Measurements from ENCODE around the gene SAP25.

SAP25 gene

GRCh38 chr7:100573691-100574361, at the start of gene SAP25:
Gene SAP25 (minus strand): TSS chr7:100573900. CDS start chr7:100573742, 158 bp downstream.
- Histone ChIP-seq H3K27ac (ENCODE audit: low read length) (no peak within 1 kb of the TSS), H3K36me3 (replicated peaks; ENCODE audit: low read depth, low read length) (peaks cover 3% of the 10 kb centered on the region), H2AFZ (ENCODE audit: low read depth, low read length) (no peak within 1 kb of the TSS), H3K4me2 (ENCODE audit: low read length) (no peak within 1 kb of the TSS), H3K9me3 (ENCODE audit: insufficient read depth, low read length) (no peaks in the 10 kb centered on the region), H3K9ac (ENCODE audit: low read length) (no peak within 1 kb of the TSS), H3K4me3 (ENCODE audit: low read length) (no peak within 1 kb of the TSS), H3K4me1 (ENCODE audit: low read length) (no peaks in the 10 kb centered on the region), H4K20me1 (ENCODE audit: insufficient read depth, low read length) (no peaks in the 10 kb centered on the region), H3K27me3 (ENCODE audit: low read depth, low read length) (no peaks in the 10 kb centered on the region), H3K79me2 (ENCODE audit: low read length) (no peaks in the 10 kb centered on the region)
- TF ChIP-seq EZH2phosphoT487 (IDR thresholded peaks at IDR 0.05; ENCODE audit: low read depth) (no peak), CTCF (IDR thresholded peaks at IDR 0.05; ENCODE audit: low read depth, low read length) (no peak)

- Histone ChIP-seq H3K79me2 (ENCODE audit: low read length) (no peaks in the 10 kb centered on the region), H3K4me1 (ENCODE audit: low read length) (peaks cover 6% of the 10 kb centered on the region; the same call in 1 of the 2 replicates), H2AFZ (ENCODE audit: low read depth, low read length) (no peak overlapping the region), H4K20me1 (ENCODE audit: insufficient read depth, low read length) (no peaks in the 10 kb centered on the region), H3K27me3 (ENCODE audit: low read depth, low read length) (no peaks in the 10 kb centered on the region), H3K27ac (ENCODE audit: low read length) (no peak overlapping the region), H3K4me2 (ENCODE audit: low read length) (no peak overlapping the region), H3K36me3 (replicated peaks; ENCODE audit: low read depth, low read length) (no peaks in the 10 kb centered on the region), H3K9me3 (ENCODE audit: insufficient read depth, low read length) (no peaks in the 10 kb centered on the region), H3K9ac (ENCODE audit: low read length) (no peak overlapping the region), H3K4me3 (ENCODE audit: low read length) (no peak overlapping the region)
- no peak for TF ChIP-seq CTCF (IDR thresholded peaks at IDR 0.05; ENCODE audit: low read depth, low read length)
- TF ChIP-seq EZH2phosphoT487 (IDR thresholded peaks at IDR 0.05; ENCODE audit: low read depth) = no peak
These were observed 47.9 kb upstream of the SAP25 start for GRCh38 chr7:100621554-100621953.

GRCh38 chr7:100620804-100621203, 47.1 kb upstream of the SAP25 start:
- Histone ChIP-seq H3K4me1 (ENCODE audit: low read length) (0 out of 2 replicates have a peak, but pooled peaks cover under 1% of the 10 kb centered on the region), H3K79me2 (ENCODE audit: low read length) (no peaks in the 10 kb centered on the region)

DNA sequence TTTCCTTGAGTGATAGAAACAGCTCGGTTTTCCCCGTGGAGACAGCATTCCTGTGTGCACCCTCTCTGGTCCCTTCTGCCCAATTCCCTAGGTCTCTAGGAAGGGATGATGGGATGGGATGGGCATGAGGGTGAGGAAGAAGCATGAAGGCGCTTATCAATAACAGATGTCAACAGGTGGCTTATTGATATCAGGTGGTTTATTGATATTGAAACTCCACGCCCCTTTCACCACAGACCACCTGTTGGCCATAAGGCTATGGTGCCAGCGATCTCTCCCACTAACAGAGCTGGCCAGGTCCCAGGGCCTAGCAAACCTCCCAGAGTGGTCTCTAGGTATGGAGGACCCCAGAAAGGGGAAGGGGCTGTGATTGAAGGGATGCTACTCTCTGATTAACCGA, 46.5 kb upstream of the SAP25 start:
- H2AFZ ChIP-seq (ENCODE audit: low read depth, low read length) = no peak overlapping the region
- H4K20me1 ChIP-seq (ENCODE audit: insufficient read depth, low read length) = no peaks in the 10 kb centered on the region
- H3K4me2 ChIP-seq (ENCODE audit: low read length) = no peak overlapping the region
- H3K27me3 ChIP-seq (ENCODE audit: low read depth, low read length) = no peaks in the 10 kb centered on the region
- no peaks in the 10 kb centered on the region for H3K79me2 ChIP-seq (ENCODE audit: low read length)
- TF ChIP-seq EZH2phosphoT487 (IDR thresholded peaks at IDR 0.05; ENCODE audit: low read depth) (no peak), CTCF (IDR thresholded peaks at IDR 0.05; ENCODE audit: low read depth, low read length) (no peak)
- no peak overlapping the region for H3K9ac ChIP-seq (ENCODE audit: low read length)
- H3K4me3 ChIP-seq (ENCODE audit: low read length) = no peak overlapping the region
- H3K36me3 ChIP-seq (replicated peaks; ENCODE audit: low read depth, low read length) = no peaks in the 10 kb centered on the region
- no peak overlapping the region for H3K27ac ChIP-seq (ENCODE audit: low read length)
- H3K9me3 ChIP-seq (ENCODE audit: insufficient read depth, low read length) = no peaks in the 10 kb centered on the region
- H3K4me1 ChIP-seq (ENCODE audit: low read length) = no peaks in the 10 kb centered on the region

More at GRCh38 chr7:100620804-100621203, 47.1 kb upstream of the SAP25 start:
- Histone ChIP-seq H3K36me3 (replicated peaks; ENCODE audit: low read depth, low read length) (no peaks in the 10 kb centered on the region), H3K27ac (ENCODE audit: low read length) (no peak overlapping the region), H3K9ac (ENCODE audit: low read length) (no peak overlapping the region), H3K4me2 (ENCODE audit: low read length) (no peak overlapping the region), H2AFZ (ENCODE audit: low read depth, low read length) (no peak overlapping the region), H3K9me3 (ENCODE audit: insufficient read depth, low read length) (no peaks in the 10 kb centered on the region), H3K4me3 (ENCODE audit: low read length) (no peak overlapping the region), H3K27me3 (ENCODE audit: low read depth, low read length) (no peaks in the 10 kb centered on the region), H4K20me1 (ENCODE audit: insufficient read depth, low read length) (no peaks in the 10 kb centered on the region)
- TF ChIP-seq EZH2phosphoT487 (IDR thresholded peaks at IDR 0.05; ENCODE audit: low read depth) (no peak), CTCF (IDR thresholded peaks at IDR 0.05; ENCODE audit: low read depth, low read length) (no peak)
